GM18498 (cell line): ENCODE data around the gene AKIRIN1.
"Not testable (repeated sequence)": the region's sequence is repeated elsewhere in the genome, so short reads cannot be mapped to it uniquely, and the experiment has no call there.

Experiments used
- ATAC-seq: cut with Tn5 transposase; IDR thresholded peaks from one replicate; pipeline ENCODE4 v1.9.1; 2021; ENCODE audit warnings: mild to moderate bottlenecking, moderate library complexity; ENCODE audit not compliant: unreplicated experiment

AKIRIN1 gene

GRCh38 chr1:38994196-38994595, 3.1 kb downstream of the AKIRIN1 start:
- ATAC-seq: no peak

GRCh38 chr1:38997034-38997900, 6.2 kb downstream of the AKIRIN1 start:
- no peak for ATAC-seq

GRCh38 chr1:38997901-38998190, 6.8 kb downstream of the AKIRIN1 start:
- no peak for ATAC-seq

- no peak for ATAC-seq
These were observed 10.7 kb downstream of the AKIRIN1 start for GRCh38 chr1:39001516-39002421.

GRCh38 chr1:39003281-39003680, 12.2 kb downstream of the AKIRIN1 start:
- no peak for ATAC-seq

GRCh38 chr1:39003794-39004193, 12.7 kb downstream of the AKIRIN1 start:
- ATAC-seq: no peak

GRCh38 chr1:39006287-39006686, 15.2 kb downstream of the AKIRIN1 start:
- ATAC-seq: no peak

GRCh38 chr1:39006726-39007645, 15.9 kb downstream of the AKIRIN1 start:
- no peak for ATAC-seq

- ATAC-seq: not testable (repeated sequence)
These were observed 23.9 kb downstream of the AKIRIN1 start for GRCh38 chr1:39014956-39015355.

GRCh38 chr1:39016604-39017171, 25.6 kb downstream of the AKIRIN1 start:
- ATAC-seq: no peak

GRCh38 chr1:39017266-39017665, 26.2 kb downstream of the AKIRIN1 start:
- no peak for ATAC-seq

- not testable (repeated sequence) for ATAC-seq
These were observed 29.4 kb downstream of the AKIRIN1 start for GRCh38 chr1:39020494-39020893.

- ATAC-seq: no peak
These were observed 30.4 kb downstream of the AKIRIN1 start for GRCh38 chr1:39021426-39021825.

- ATAC-seq: no peak
These were observed 32.1 kb downstream of the AKIRIN1 start for GRCh38 chr1:39023140-39023539.

GRCh38 chr1:39026051-39026865, 35.2 kb downstream of the AKIRIN1 start, which contains the start of gene NDUFS5:
Gene NDUFS5 (plus strand): TSS chr1:39026350. CDS start chr1:39028725, 2,375 bp downstream.
- peak; percentile 80 for ATAC-seq

- no peak for ATAC-seq
These were observed 35.9 kb downstream of the AKIRIN1 start for GRCh38 chr1:39026866-39027507.

GRCh38 chr1:39034114-39034654, 43.1 kb downstream of the AKIRIN1 start:
- no peak for ATAC-seq

GRCh38 chr1:39036678-39037077, 45.6 kb downstream of the AKIRIN1 start:
- no peak for ATAC-seq

- no peak for ATAC-seq
These were observed 52.4 kb downstream of the AKIRIN1 start for GRCh38 chr1:39043513-39043912.
